PC-9 (cell line): Measurements from ENCODE around the gene PPM1E. TPM values are rescaled to one million over a fixed set of nuclear protein-coding genes. Genes with fewer than 3 reads are reported as not detected.

Experiments used
- BruUV-seq: library from RNA; stranded (reverse); fragments of 400-500 nt; replicated peaks from 2 replicates; lab custom pipeline; 2021; lab: Mats Ljungman, UMichigan
- CTCF ChIA-PET: fragments of 300-600 bp; sonication (Branson Sonifier 250); formaldehyde crosslinking; loops from one replicate; lab custom pipeline; 2022; ENCODE audit warnings: antibody characterized with exemption; lab: Charles Lee
- POLR2A ChIA-PET: fragments of 300-600 bp; sonication (Branson Sonifier 250); formaldehyde crosslinking; loops from one replicate; lab custom pipeline; 2022; ENCODE audit warnings: antibody characterized with exemption; ENCODE audit not compliant: unreplicated experiment; lab: Charles Lee
- DNase-seq, 2 experiments: peaks; one replicate each; pipeline versions ENCODE4 v3.0.0 to v3.0.0-alpha.2; 2015 to 2022; ENCODE audit warnings: mixed read lengths in 1 of 2
- H2AFZ ChIP-seq: fragments of 200-600 bp; sonication (generic); 2 replicates; pipeline ENCODE4 v1.8.1; 2017; ENCODE audit warnings: antibody characterized with exemption
- H3F3A ChIP-seq: fragments of 200-600 bp; sonication (generic); 2 replicates; pipeline ENCODE4 v1.8.1; 2017; ENCODE audit warnings: antibody characterized with exemption, mild to moderate bottlenecking, low read depth; ENCODE audit not compliant: insufficient read depth
- H3K27ac ChIP-seq: fragments of 200-600 bp; sonication (generic); 2 replicates; pipeline ENCODE4 v1.6.1; 2016; ENCODE audit warnings: mixed run types
- H3K27me3 ChIP-seq: fragments of 200-600 bp; sonication (generic); 2 replicates; pipeline ENCODE4 v1.6.1; 2016; ENCODE audit warnings: low read depth, mixed run types; ENCODE audit not compliant: insufficient read depth
- H3K36me3 ChIP-seq: fragments of 200-600 bp; sonication (generic); 2 replicates; pipeline ENCODE4 v1.6.1; 2016; ENCODE audit warnings: low read depth, mixed run types
- H3K4me1 ChIP-seq: fragments of 200-600 bp; sonication (generic); replicated peaks from 2 replicates; pipeline ENCODE4 v1.6.1; 2016; ENCODE audit warnings: mixed run types; ENCODE audit not compliant: insufficient read depth
- H3K4me2 ChIP-seq: fragments of 200-600 bp; sonication (generic); 2 replicates; pipeline ENCODE4 v1.6.1; 2017; ENCODE audit warnings: mixed run types
- H3K4me3 ChIP-seq: fragments of 200-600 bp; sonication (generic); 2 replicates; pipeline ENCODE4 v1.6.1; 2016; ENCODE audit warnings: mixed run types
- H3K79me2 ChIP-seq: fragments of 200-600 bp; sonication (generic); 2 replicates; pipeline ENCODE4 v1.6.1; 2017; ENCODE audit warnings: low read depth, mixed run types
- H3K9me2 ChIP-seq: fragments of 200-600 bp; sonication (generic); 2 replicates; pipeline ENCODE4 v1.8.1; 2017; ENCODE audit warnings: mild to moderate bottlenecking; ENCODE audit not compliant: insufficient read depth
- H3K9me3 ChIP-seq: fragments of 200-600 bp; sonication (generic); 2 replicates; pipeline ENCODE4 v1.8.1; 2016; ENCODE audit warnings: low read depth; ENCODE audit not compliant: insufficient read depth
- H4K20me1 ChIP-seq: fragments of 200-600 bp; sonication (generic); 2 replicates; pipeline ENCODE4 v1.8.1; 2017; ENCODE audit not compliant: insufficient read depth
- CTCF ChIP-seq: fragments of 200-600 bp; sonication (generic); conservative IDR thresholded peaks from 2 replicates; pipeline ENCODE4 v1.6.1; 2017; ENCODE audit warnings: mixed run types, antibody characterized with exemption, mild to moderate bottlenecking, moderate library complexity
- EZH2 ChIP-seq: fragments of 200-600 bp; sonication (generic); IDR thresholded peaks from 2 replicates; pipeline ENCODE4 v1.8.0; 2017; ENCODE audit warnings: antibody characterized with exemption, low read depth
- intact Hi-C: fragments of 100-400 bp; cut with micrococcal nuclease; formaldehyde crosslinking; loops from one replicate; pipeline ENCODE4 v1.10.0; 2022; ENCODE audit not compliant: unreplicated experiment
- total RNA-seq: library from RNA; stranded (reverse); gene quantifications from 2 replicates; pipeline ENCODE4 v1.2.3, GENCODE V29; 2021

Gene PPM1E
- total RNA-seq, 1 experiment from 2014 or later, result 0.04 TPM

- Histone ChIP-seq H3K79me2 (no peaks in the 10 kb centered on the region), H3K27ac (no peak overlapping the region), H4K20me1 (no peaks in the 10 kb centered on the region), H3K4me1 (peaks cover 15% of the 10 kb centered on the region), H3K4me3 (no peak overlapping the region), H3K4me2 (peak overlapping the region; percentile 5; the same call in 1 of the 2 replicates), H3F3A (peaks cover 3% of the 10 kb centered on the region; the same call in 1 of the 2 replicates), H3K27me3 (no peaks in the 10 kb centered on the region), H2AFZ (no peak overlapping the region), H3K9me2 (no peaks in the 10 kb centered on the region), H3K9me3 (no peaks in the 10 kb centered on the region; the same call in 1 of the 2 replicates), H3K36me3 (peaks cover 5% of the 10 kb centered on the region; the same call in 1 of the 2 replicates)
- TF ChIP-seq EZH2 (no peak), CTCF (no peak)
- intact Hi-C loops, result no loop called here
- no peak for DNase-seq
- ChIA-PET POLR2A (no interaction called here), CTCF (no interaction called here)
- no TSS peak for BruUV-seq
Observed at GRCh38 chr17:58997756-58998553, 242.3 kb downstream of the PPM1E start.

DNA sequence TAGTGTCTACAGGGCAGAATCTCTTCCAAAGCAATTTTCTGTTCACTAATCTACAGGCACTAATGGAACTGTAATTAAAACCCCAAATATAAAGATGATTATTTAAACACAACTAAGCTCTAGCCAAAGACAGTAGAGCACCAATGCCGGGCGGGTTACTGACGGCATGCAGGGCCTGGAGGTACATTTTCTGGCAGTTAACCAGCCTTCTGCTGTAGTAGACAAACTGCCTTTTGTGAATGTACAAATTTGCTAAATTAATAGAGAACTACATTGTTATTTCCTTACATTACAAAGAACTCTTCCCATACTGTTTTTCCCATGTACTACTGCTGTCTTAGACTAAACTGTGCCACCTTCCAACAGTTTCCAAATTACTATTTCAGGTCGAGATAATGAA, 243.2 kb downstream of the PPM1E start:
- no peaks in the 10 kb centered on the region for H3K79me2 ChIP-seq
- intact Hi-C loops, result no loop called here
- H3K27ac ChIP-seq, result no peak overlapping the region
- H3K9me3 ChIP-seq, result no peaks in the 10 kb centered on the region
- TF ChIP-seq CTCF, result no peak
- TF ChIP-seq EZH2, result no peak
- no peaks in the 10 kb centered on the region for H3K27me3 ChIP-seq
- no TSS peak for BruUV-seq
- H3K36me3 ChIP-seq, result peaks cover 5% of the 10 kb centered on the region; the same call in 1 of the 2 replicates
- no peak for DNase-seq
- no peaks in the 10 kb centered on the region for H3K9me2 ChIP-seq
- no peak overlapping the region for H3K4me2 ChIP-seq
- H3K4me1 ChIP-seq, result peaks cover 12% of the 10 kb centered on the region
- H3K4me3 ChIP-seq, result no peak overlapping the region
- no peaks in the 10 kb centered on the region; the same call in 1 of the 2 replicates for H3F3A ChIP-seq
- no peak overlapping the region for H2AFZ ChIP-seq
- POLR2A ChIA-PET, result no interaction called here
- CTCF ChIA-PET, result interaction anchor here (0.6 kb wide), 1 partner anchor 67 kb away, joined by 3 read pairs; no protein-coding TSS in a partner anchor
- H4K20me1 ChIP-seq, result no peaks in the 10 kb centered on the region

- POLR2A ChIA-PET, result no interaction called here
- H3K79me2 ChIP-seq, result no peaks in the 10 kb centered on the region
- no peak overlapping the region for H3K4me3 ChIP-seq
- H3K9me3 ChIP-seq, result no peaks in the 10 kb centered on the region
- CTCF ChIA-PET, result no interaction called here
- H3K27ac ChIP-seq, result no peak overlapping the region
- H3F3A ChIP-seq, result no peaks in the 10 kb centered on the region; the same call in 1 of the 2 replicates
- intact Hi-C loops, result no loop called here
- TF ChIP-seq CTCF (no peak), EZH2 (no peak)
- BruUV-seq, result no TSS peak
- no peaks in the 10 kb centered on the region for H4K20me1 ChIP-seq
- H3K27me3 ChIP-seq, result no peaks in the 10 kb centered on the region
- no peaks in the 10 kb centered on the region for H3K9me2 ChIP-seq
- H3K36me3 ChIP-seq, result peaks cover 5% of the 10 kb centered on the region; the same call in 1 of the 2 replicates
- no peak overlapping the region for H2AFZ ChIP-seq
- H3K4me1 ChIP-seq, result peaks cover 12% of the 10 kb centered on the region
- H3K4me2 ChIP-seq, result no peak overlapping the region
- no peak for DNase-seq
Observed at GRCh38 chr17:58999500-58999899, 243.8 kb downstream of the PPM1E start.
